ENCODE measurements around the gene EGF. TPM values are rescaled to one million over a fixed set of nuclear protein-coding genes. Genes with fewer than 3 reads are reported as not detected.

Gene EGF
- polyA plus RNA-seq, 1 donor from 2014 or later = not detected

DNA sequence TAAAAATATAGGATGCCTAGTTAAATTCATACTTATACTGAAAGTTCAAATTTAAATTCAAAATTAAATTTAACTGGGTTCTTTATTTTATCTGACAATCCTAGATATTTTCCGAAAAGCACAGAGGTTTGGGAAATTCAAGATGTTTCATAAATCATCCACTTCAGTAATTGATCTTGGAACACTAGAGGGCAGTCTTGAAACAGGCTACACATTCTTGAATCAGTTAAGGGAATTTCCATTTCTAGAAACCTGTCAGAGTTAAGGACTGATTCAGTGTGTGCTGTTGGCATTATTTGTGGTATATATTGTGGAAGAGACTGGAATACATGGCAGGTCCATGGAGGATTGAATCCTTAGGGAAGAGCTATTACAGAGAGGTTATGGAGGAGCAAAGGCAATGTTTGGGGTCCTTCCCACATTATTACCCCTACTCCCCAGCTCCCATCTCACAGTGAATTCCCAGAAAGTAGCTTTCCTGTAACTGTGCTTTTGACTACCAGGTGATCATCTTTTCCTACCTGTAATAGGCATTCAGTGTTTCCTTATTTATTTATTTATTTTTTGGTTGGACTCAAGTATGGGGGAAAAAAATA, 92.9 kb downstream of the EGF start:
- no peaks in the 10 kb centered on the region for H3K9me3 ChIP-seq (ENCODE audit: low read length)
- H3K4me3 ChIP-seq (ENCODE audit: low read length) = no peak overlapping the region
- no peaks in the 10 kb centered on the region for H4K20me1 ChIP-seq (ENCODE audit: insufficient read depth)
- TF ChIP-seq EZH2 (IDR thresholded peaks at IDR 0.05; ENCODE audit: borderline replicate concordance, insufficient read depth, low read length, poor library complexity, severe bottlenecking) (no peak), CTCF (IDR thresholded peaks at IDR 0.05; ENCODE audit: poor library complexity, severe bottlenecking) (peak; percentile 91), REST (IDR thresholded peaks at IDR 0.05; ENCODE audit: borderline replicate concordance) (no peak), MXI1 (conservative IDR thresholded peaks at IDR 0.05; ENCODE audit: poor library complexity, severe bottlenecking) (no peak), RAD21 (conservative IDR thresholded peaks at IDR 0.05) (peak; percentile 95), POLR2AphosphoS5 (IDR thresholded peaks at IDR 0.05) (no peak), SMC3 (conservative IDR thresholded peaks at IDR 0.05; ENCODE audit: poor library complexity) (peak; percentile 93), EP300 (conservative IDR thresholded peaks at IDR 0.05; ENCODE audit: poor library complexity, severe bottlenecking) (no peak), TAF1 (IDR thresholded peaks at IDR 0.05; ENCODE audit: low read depth) (no peak)
- H3F3A ChIP-seq (ENCODE audit: insufficient read depth, low read length, poor library complexity, severe bottlenecking) = no peaks in the 10 kb centered on the region
- H3K27ac ChIP-seq (ENCODE audit: low read length) = no peak overlapping the region
- no peaks in the 10 kb centered on the region for H3K79me2 ChIP-seq (replicated peaks; ENCODE audit: insufficient read depth, low read length)
- H3K9me2 ChIP-seq (ENCODE audit: insufficient read depth, low read length) = no peaks in the 10 kb centered on the region
- H2AFZ ChIP-seq (ENCODE audit: low read depth, low read length) = no peak overlapping the region
- H3K9ac ChIP-seq (ENCODE audit: low read length) = no peak overlapping the region
- H3K4me2 ChIP-seq (ENCODE audit: low read length) = no peak overlapping the region
- H3K36me3 ChIP-seq (ENCODE audit: insufficient read depth, low read length) = no peaks in the 10 kb centered on the region
- H3K27me3 ChIP-seq (ENCODE audit: insufficient read depth, low read depth, low read length) = no peaks in the 10 kb centered on the region

GRCh38 chr4:110007217-110007616, 94.5 kb downstream of the EGF start:
- no peaks in the 10 kb centered on the region for H3K9me2 ChIP-seq (ENCODE audit: insufficient read depth, low read length)
- H3K9ac ChIP-seq (ENCODE audit: low read length) = no peak overlapping the region
- no peaks in the 10 kb centered on the region for H3K36me3 ChIP-seq (ENCODE audit: insufficient read depth, low read length)
- H3K27me3 ChIP-seq (ENCODE audit: insufficient read depth, low read depth, low read length) = no peaks in the 10 kb centered on the region
- H3K4me2 ChIP-seq (ENCODE audit: low read length) = no peak overlapping the region
- H3F3A ChIP-seq (ENCODE audit: insufficient read depth, low read length, poor library complexity, severe bottlenecking) = no peaks in the 10 kb centered on the region
- no peaks in the 10 kb centered on the region for H4K20me1 ChIP-seq (ENCODE audit: insufficient read depth)
- no peak overlapping the region for H2AFZ ChIP-seq (ENCODE audit: low read depth, low read length)
- H3K9me3 ChIP-seq (ENCODE audit: low read length) = no peaks in the 10 kb centered on the region
- H3K4me3 ChIP-seq (ENCODE audit: low read length) = no peak overlapping the region
- H3K79me2 ChIP-seq (replicated peaks; ENCODE audit: insufficient read depth, low read length) = no peaks in the 10 kb centered on the region
- TF ChIP-seq REST (IDR thresholded peaks at IDR 0.05; ENCODE audit: borderline replicate concordance) = no peak
- no peak for TF ChIP-seq CTCF (IDR thresholded peaks at IDR 0.05; ENCODE audit: poor library complexity, severe bottlenecking)
- TF ChIP-seq MXI1 (conservative IDR thresholded peaks at IDR 0.05; ENCODE audit: poor library complexity, severe bottlenecking) = no peak
- no peak for TF ChIP-seq TAF1 (IDR thresholded peaks at IDR 0.05; ENCODE audit: low read depth)
- TF ChIP-seq POLR2AphosphoS5 (IDR thresholded peaks at IDR 0.05) = no peak
- TF ChIP-seq RAD21 (conservative IDR thresholded peaks at IDR 0.05) = no peak
- no peak for TF ChIP-seq EZH2 (IDR thresholded peaks at IDR 0.05; ENCODE audit: borderline replicate concordance, insufficient read depth, low read length, poor library complexity, severe bottlenecking)
- TF ChIP-seq SMC3 (conservative IDR thresholded peaks at IDR 0.05; ENCODE audit: poor library complexity) = no peak
- no peak for TF ChIP-seq EP300 (conservative IDR thresholded peaks at IDR 0.05; ENCODE audit: poor library complexity, severe bottlenecking)
- H3K27ac ChIP-seq (ENCODE audit: low read length) = no peak overlapping the region
